HG02885 (cell line): ENCODE measurements around the gene CSMD2.
"Not testable (repeated sequence)": the region's sequence is repeated elsewhere in the genome, so short reads cannot be mapped to it uniquely, and the experiment has no call there.

ENCODE experiments used
- ATAC-seq: cut with Tn5 transposase; IDR thresholded peaks from one replicate; pipeline ENCODE4 v1.9.1; 2021; ENCODE audit warnings: mild to moderate bottlenecking; ENCODE audit not compliant: unreplicated experiment, poor library complexity

CSMD2 gene

DNA sequence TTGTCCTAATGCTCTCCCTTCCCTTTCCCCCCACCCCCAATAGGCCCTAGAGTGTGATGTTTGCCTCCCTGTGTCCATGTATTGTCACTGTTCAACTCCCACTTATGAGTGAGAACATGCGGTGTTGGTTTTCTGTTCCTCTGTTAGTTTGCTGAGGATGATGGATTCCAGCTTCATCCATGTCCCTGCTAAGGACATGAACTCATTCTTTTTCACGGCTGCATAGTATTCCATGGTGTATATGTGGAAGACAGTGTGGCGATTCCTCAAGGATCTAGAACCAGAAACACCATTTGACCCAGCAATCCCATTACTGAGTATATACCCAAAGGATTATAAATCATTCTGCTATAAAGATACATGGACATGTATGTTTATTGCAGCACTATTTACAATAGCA is 148.7 kb downstream of the CSMD2 start:
- not testable (repeated sequence) for ATAC-seq

GRCh38 chr1:34013958-34014737 is 150.9 kb downstream of the CSMD2 start:
- no peak for ATAC-seq

DNA sequence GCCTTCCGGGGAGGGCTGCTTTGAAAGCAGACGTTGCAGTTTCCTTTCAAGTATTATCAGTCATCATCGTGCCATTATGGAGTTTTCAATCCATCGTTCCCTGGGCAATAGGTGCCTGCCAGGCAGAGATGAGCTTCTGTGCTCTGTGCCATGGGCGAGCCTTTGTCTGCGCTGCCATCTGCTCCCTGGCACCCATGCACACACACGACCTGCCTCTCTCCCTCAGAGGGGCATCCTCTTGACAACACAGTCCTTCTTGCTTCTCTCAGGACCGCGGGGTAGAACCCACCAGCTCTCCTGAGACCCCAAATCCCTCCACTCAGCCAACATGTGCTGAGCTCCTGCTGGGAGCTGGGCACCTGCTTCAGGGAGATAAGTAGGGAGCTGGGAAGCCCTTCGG is 151.9 kb downstream of the CSMD2 start:
- no peak for ATAC-seq

GRCh38 chr1:34009340-34009985 is 155.6 kb downstream of the CSMD2 start:
- ATAC-seq = no peak

DNA sequence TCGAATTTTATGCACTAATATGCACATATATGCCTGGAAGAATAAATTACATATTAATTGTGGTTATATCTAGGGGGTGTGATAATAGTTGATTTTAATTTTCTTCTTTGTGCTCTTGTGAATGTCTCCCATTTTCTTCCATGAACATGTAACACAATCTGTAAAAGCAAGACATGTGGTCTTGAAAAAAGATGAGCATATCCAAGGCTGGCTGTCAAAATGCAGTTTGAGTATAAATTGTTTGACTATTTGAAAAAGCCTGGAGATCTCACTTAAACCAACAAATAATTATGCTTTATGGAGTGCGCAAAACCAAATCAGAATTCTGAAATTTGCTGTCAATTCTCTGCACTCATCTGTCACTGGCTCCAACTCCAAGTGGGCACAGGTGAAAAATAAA is 157.3 kb downstream of the CSMD2 start:
- ATAC-seq = no peak

DNA sequence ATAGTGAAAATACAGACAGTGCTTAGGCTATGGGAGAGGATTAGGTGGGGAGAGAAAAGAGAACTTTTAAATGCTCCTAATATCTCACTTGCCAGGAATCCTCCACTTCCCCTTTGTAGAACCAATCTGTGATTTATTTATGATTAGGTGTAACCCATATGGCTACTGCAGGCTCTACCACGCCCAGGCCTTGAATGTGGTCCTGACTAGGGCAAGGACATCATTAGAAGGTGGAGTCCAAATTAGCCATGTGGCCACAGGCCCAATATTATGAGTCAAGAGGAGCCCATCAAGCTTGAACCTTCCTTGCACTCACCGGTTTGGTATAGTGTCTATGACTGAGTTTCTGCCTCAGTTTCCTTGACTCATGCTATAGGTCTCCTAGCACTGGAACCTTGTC is 159.7 kb downstream of the CSMD2 start:
- no peak for ATAC-seq

- ATAC-seq = no peak
Observed at GRCh38 chr1:34002810-34003209, 162.2 kb downstream of the CSMD2 start.

GRCh38 chr1:33997127-33998036 is 167.6 kb downstream of the CSMD2 start:
- no peak for ATAC-seq

DNA sequence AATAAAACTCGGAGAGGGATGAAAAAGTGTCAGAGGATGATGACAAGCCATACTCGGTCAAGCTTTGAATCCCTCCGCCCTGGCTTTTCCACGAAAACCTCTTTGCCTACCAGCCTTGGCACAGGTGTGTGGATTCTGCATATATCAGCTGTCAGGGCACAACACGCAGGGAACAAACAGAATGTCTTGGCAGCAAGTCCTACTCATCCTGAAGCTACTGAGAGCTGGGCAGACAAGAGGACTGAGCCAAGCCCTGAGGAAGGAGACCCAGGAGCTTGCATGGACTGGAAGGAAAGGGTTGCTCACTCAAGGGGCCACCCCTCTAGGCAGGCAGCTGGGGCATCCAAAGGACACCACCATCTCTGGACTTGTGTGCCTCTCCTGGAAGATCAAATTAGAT is 168.7 kb downstream of the CSMD2 start:
- no peak for ATAC-seq

GRCh38 chr1:33993301-33993700 is 171.7 kb downstream of the CSMD2 start:
- no peak for ATAC-seq

DNA sequence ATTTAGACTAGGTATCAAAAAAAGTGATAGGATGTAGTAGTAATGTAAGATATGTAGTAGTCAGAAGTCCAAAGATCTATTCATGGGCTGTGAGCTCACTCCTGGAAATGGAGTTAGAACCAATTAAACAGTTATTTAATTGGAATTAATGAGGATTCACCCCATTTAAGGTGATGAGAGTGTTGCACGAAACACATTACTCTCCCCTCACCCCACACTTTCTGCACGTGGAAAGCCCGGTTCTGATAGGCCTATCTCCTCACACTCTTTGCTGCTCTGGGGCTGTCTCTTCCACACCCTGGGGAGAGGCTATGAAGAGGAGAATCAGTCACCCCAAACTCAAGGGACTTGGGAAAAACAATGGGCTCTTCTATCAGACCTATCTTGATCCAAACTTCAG is 174.7 kb downstream of the CSMD2 start:
- ATAC-seq = no peak

GRCh38 chr1:33988161-33988560 is 176.9 kb downstream of the CSMD2 start:
- ATAC-seq = no peak

- no peak for ATAC-seq
Observed at GRCh38 chr1:33986390-33987095, 178.5 kb downstream of the CSMD2 start.

- no peak for ATAC-seq
Observed at GRCh38 chr1:33985656-33986055, 179.4 kb downstream of the CSMD2 start.

- ATAC-seq = no peak
Observed at GRCh38 chr1:33984906-33985565, 180.0 kb downstream of the CSMD2 start.

DNA sequence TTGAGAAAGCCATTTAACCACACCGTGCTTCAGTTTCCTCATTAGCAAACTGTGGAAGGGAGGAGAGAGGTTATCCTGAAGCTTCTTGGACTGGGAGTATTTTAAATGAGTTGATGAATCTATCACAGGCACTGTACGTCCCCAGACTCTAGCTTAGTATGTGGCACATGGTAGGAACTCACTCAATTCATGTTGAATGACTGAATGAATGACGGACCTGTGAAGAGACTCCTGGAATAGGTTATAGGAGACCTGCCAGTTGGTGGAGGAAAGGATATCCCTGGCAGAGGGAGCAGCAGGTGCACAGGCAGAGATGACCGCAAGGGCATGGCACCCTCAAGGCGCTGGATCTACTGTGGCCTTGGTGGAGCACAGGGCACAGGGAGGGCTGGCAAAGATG is 182.6 kb downstream of the CSMD2 start:
- no peak for ATAC-seq

DNA sequence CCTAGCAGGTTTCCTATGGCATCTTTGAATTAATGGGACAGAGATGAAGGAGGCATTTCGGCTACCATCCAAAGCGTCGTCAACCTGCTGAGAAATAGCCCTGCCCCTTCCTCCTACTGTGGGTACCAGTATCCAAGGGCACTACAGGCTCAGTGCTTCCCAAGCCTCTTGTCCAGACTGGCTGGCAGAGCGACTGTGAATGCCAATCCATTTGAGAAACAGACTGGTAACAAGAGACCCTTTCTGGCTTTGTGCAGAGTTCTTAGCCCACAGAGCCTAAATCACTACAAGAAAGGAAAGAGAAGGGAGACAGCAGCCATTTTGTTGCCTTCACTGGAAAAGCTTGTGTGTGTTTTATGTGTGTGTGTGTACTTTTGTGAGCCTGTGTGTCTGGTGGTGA is 185.7 kb downstream of the CSMD2 start:
- ATAC-seq = no peak

DNA sequence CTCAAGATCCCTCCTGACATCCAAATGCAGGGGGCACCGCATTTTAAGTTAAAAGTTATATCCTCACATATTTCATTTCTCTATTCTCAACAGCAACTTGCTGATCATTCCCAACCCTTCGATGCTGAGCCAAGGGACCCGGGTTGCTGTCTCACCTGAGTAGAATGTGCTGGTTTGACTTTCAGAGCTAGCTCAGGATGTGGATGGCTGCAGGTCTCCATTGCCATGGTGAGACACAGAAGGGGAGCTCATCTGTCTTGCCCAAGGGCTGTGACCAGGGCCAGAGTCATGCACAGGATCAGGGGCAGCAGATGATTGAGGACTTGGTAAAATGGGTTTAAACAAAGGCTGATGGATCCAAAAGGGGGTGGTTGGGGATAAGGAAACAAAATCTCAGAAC is 189.1 kb downstream of the CSMD2 start:
- no peak for ATAC-seq

GRCh38 chr1:33973799-33974545 is 191.1 kb downstream of the CSMD2 start:
- ATAC-seq = no peak
